SKM-1 (cell line): ENCODE results near the gene GJA8.
"Not testable (repeated sequence)": the region's sequence is repeated elsewhere in the genome, so short reads cannot be mapped to it uniquely, and the experiment has no call there.

ENCODE experiments used
- DNase-seq: peaks from one replicate; lab custom pipeline; 2025; ENCODE audit not compliant: unreplicated experiment; lab: John Stamatoyannopoulos, UW

GJA8 gene

DNA sequence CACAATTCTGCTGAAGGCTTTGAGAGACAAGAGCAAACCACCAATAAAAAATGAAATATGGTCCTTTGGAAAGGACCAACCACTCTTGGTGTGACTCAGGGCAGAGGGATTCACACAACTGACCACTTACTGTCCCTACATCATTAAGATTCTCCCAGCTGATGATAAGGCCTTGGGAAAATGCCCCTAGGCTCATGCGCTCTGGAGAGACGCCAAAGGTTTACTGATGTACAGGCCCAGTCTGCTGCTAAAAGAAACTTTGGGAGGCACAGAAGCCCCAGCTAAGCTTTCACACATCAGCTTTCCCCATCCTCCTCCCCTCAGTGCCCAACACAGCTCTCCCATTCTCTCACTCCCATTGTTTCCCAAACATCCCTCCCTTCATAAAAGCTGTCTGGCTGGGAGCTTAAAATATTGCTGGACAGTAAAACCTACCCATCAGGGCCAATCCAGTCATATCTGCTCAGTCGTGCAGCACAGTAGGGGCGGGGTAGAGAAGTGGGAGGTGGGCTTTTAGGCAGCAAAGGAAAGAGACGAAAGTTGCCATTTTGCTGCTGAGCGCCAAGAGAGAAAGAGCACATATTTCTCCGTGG lies at the start of gene GJA8:
TSS of gene GJA8 (plus strand) at position 543 of the 593 bp plus-strand sequence. CDS start 5,161 bp downstream, outside the sequence.
- DNase-seq = no peak

DNA sequence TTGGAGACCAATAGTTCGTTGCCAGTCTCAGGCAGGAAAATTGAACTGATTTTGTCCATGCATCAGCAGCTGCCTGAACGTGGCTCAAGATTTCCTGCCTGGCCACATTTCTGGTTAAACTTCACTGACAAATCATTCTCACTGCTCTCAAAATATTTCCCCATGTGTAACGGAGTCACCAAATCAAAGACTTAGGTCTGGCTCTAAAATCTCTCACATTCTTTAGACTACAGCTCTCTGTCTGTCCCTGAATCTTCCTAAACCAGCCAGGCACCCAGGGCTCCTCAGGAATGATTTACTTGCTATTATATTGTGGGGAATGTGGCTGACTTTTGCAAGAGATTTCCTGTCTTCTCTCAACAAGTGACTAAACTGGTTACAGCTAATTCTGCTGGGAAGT lies 49.2 kb upstream of the GJA8 start:
- no peak for DNase-seq

DNA sequence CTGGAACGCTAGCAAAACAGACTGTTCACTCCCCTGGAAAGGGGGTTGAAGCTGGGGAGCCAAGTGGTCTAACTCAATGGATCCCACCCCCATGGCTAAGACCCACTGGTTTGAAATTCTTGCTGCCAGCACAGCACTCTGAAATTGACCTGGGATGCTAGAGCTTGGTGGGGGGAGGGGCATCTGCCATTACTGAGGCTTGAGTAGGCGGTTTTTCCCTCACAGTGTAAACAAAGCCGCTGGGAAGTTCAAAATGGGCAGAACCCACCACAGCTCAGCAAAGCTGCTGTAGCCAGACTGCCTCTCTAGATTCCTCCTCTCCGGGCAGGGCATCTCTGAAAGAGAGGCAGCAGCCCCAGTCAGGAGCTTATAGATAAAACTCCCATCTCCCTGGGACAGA lies 47.6 kb upstream of the GJA8 start:
- not testable (repeated sequence) for DNase-seq

DNA sequence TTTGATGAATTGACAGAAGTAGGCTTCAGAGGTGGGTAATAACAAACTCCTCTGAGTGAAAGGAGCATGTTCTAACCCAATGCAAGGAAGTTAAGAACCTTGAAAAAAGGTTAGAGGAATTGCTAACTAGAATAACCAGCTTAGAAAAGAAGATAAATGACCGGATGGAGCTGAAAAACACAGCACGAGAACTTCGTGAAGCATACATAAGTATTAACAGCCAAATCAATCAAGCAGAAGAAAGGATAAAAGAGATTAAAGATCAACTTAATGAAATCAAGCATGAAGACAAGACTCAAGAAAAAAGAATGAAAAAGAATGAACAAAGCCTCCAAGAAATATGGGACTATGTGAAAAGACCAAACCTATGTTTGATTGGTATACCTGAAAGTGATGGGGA lies 46.6 kb upstream of the GJA8 start:
- DNase-seq = not testable (repeated sequence)

DNA sequence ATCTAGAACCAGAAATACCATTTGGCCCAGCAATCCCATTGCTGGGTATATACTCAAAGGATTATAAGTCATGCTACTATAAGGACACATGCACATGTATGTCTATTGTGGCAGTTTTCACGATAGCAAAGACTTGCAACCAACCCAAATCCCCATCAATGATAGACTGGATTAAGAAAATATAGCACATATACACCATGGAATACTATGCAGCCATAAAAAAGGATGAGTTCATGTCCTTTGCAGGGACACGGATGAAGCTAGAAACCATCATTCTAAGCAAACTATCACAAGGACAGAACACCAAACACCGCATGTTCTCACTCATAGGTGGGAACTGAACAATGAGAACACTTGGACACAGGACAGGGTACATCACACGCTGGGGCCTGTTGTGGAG lies 35.4 kb upstream of the GJA8 start:
- DNase-seq = not testable (repeated sequence)

DNA sequence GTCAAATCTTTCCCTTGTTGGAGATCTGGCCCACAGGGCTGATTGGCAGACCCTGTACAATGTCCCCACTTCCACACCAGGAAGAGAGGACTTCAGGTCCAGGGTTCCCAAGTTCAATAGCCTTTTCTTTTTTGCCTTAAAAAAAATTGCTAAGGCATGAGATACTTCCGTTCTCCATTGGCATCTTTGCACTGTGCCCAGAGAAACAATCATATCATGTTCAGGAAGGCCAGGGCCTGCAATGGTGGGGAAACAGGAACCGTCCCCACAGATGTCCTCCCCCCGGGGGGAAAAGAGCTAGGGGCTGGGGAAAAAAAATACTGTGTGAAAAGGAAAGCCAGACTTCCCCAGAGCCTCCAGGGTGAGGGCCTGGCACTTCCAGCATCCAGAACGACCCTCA lies 24.6 kb upstream of the GJA8 start:
- DNase-seq = no peak

DNA sequence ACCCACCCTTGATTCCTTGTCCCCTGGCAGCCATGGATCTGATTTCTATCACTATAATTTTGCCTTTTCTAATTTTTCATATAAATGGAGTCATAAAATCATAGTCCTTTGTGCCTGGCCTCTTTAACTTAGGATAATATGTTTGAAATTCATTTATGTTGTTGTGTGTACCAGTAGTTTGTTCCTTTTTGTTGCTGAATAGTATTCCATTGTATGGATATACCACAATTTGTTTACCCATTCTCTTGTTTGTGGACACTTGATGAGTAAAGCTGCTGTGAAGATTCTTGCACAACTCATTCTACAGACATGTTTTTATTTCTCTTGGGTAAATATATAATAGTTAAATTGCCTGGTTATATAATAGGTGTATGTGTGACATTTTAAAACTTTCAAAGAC lies 22.7 kb upstream of the GJA8 start:
- DNase-seq = no peak

DNA sequence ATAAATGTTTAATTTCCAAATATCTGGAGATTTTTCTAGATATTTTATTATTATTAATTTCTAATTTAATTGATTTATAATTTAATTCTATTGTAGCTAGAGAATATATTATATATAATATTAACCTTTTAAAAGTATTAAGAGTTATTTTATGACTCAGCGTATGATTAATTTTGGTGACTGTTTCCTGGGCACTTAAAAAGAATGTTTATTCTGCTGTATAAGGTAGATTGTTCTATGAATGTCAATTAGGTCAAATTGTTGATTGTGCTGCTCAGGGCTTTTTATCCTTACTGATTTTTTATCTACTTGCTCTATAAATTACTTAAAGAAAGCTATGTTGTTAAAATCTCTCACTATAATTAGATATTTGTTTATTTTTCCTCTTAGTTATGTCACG lies 20.1 kb upstream of the GJA8 start:
- DNase-seq = no peak

DNA sequence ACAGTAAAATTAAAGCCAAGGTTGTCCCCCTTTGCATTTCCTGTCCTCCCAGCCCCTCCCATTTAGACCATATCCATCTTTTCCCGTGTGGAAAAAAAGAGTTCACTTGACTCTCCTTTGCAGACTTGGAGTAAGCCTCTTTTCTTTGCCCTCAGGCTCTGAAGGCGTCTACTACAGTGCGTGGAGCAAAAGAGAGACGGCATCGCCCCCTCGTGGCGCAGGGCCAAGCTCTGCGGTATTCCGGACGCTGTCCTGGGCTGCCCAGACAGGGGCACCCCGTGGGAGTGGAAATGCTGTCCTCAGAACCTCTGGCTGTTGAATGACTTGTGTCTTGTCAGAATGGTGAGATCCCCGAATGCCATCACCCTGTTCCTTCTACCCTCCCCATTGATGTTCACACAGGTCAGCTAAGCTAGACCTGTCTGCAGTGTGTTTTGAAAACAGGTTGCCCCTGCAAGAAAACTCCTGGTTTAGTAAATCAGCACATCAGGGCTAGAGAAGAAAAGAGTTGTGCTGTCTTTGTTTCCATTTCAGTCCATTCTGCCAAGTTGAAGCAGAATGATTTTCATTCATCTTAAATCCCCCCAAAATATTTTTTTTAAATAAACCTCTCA lies 12.3 kb upstream of the GJA8 start:
- DNase-seq = peak; percentile 11

DNA sequence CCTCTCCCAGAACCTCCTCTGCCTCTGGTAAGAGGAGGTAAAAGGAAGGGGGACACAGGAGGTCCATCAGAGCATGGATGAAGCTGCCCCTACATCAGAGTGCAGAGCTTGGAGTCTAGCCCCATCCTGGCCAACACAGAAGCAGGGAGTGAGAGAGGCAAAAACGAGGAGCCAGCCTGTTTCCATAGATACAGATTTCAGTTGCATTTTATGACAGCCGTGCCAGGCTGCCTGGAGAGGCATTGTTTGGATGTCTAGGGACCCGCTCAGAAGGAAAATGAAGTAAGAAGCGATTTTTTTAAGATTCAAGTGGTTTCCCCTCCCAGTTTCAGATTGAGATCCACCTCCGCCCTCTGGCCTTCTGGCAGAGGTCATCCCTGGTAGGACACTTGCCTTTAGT lies 11.5 kb upstream of the GJA8 start:
- DNase-seq = no peak

DNA sequence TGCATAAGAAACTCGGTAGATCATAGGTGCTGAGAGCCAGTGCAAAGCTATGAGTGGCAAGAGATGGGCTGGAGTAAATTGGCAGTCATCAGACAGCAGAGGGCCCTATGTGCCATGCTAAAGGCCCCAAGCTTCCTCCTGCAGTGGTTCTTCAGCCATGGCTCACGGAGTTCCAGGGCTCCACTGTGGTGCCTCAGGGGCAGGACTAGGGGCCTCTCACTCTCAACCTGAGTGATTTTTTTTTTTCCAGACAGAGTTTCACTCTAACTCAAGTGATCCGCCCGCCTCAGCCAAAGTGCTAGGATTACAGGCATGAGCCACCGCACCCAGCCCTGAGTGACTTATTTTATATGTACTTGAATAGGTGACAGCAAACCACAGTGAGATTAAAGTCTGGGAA lies 10.4 kb upstream of the GJA8 start:
- DNase-seq = peak; percentile 4

DNA sequence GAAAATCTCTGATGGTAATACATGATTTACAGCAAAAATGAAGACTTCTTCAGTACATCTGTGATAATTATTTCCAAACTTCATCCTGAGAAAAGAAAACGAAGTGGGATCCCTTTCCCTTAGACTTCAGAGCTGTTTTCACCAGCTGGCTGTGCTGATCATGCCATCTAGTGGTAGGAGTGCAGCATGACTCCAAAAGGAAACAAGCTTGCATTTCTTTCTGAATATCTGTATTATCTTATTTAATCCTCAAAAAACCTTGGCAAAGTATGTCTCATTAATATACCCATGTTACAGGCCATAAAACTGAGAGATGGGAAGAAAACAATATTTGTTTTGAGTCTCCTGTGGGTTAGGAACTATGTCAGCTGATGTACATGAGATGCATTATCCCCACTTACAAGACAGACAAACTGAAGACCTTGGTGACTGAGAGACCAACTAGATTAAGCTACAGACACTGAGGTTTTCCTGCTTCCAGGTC lies 9.8 kb upstream of the GJA8 start:
- DNase-seq = peak; percentile 55

DNA sequence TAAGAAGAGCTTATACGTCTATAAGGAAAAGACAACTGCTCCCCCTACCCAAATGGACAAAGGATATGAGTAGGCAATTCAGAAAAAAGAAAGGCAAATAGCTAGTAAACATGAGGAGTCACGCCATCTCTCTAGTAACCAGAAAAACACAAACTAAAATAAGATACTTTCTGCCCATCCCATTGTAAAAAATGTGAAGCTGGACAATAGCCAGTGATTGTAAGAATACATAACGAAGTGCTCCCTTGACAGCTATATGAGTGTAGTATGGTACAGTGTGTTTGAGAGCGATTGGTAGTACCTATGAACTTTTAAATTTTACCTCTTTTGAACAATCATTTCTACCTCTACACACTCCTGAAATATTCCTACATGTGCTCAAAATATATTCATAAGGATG lies 7.5 kb upstream of the GJA8 start:
- no peak for DNase-seq

DNA sequence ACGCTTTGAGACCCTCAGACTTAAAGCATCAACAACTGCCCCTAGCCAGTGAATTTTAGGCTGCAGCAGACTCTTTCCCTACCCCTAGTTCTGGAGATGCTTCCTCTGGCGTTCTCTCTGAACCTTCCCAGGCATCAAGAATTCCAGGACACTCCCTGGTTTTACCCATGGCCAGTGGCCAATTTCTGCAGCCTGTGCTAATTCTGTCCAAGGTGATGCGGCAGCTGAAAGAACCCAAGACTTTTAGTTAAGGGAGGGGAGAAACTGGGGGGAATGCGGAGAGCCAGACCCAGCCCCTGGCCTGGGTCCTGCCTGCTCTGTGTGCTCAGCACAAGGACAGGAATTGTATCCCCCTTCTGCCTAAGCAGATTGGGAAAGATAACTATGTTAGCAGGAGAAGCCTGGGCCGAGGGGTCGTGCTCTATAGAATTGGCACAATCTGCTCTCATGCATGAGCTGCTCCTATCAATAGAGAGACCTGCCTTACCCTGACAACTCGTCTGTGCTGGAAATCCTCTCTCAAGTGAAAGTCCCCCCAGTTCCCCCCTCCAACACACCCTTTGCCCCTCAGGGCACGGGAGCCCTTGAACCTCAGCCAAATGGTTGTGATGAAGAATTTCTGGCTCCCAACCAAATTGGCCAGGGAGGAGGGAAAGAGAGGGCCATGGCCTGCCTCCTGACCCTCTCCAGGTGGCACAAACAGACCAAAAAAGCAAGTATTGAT lies 5.4 kb upstream of the GJA8 start:
- no peak for DNase-seq

DNA sequence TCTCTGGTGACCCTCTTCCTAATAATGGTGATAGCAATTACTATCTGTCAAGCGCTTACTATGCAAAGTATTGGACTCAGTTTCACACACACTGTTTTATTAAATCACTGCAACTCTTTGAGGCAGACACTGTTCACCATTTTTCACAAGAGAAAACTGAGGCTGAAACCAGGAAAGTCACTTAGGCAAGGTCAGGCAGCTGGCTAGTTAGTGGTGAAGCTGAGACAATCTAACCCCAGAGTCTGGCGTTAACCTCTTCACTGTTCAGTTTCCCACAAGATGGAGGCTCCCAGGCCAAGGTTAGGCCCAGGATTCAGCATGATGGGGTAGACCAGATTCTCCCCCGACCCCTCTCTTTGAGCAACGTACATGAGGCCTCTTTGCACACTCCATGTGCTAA lies 4.8 kb upstream of the GJA8 start:
- DNase-seq = no peak

DNA sequence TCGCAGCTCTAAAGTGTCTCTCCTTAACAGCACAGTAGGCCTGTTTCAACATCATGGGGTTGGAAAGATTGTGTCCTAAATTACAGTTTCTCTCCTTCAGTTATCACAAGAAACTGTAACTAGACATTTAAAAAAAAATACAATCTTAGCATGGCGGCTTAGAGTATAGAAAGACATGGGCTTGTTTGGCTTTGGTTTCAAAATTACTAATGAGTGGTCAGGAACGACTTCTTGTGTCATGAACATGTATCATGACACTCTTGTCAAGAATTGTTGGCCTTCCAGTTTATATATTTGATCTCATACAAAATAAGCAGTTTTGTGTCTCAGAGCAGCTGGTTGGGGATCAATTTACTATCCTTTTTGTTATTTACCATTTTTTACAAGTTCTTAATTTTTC lies 2.1 kb downstream of the GJA8 start:
- no peak for DNase-seq

DNA sequence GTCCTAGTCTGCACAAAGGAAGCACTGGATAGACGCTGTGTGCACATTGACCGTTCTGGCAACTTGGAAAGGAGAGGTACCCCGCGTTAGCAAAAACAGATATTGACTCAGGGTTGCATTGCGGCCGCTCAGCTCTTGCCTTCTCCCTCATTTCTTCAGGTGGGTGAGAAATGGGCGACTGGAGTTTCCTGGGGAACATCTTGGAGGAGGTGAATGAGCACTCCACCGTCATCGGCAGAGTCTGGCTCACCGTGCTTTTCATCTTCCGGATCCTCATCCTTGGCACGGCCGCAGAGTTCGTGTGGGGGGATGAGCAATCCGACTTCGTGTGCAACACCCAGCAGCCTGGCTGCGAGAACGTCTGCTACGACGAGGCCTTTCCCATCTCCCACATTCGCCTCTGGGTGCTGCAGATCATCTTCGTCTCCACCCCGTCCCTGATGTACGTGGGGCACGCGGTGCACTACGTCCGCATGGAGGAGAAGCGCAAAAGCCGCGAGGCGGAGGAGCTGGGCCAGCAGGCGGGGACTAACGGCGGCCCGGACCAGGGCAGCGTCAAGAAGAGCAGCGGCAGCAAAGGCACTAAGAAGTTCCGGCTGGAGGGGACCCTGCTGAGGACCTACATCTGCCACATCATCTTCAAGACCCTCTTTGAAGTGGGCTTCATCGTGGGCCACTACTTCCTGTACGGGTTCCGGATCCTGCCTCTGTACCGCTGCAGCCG lies 5.4 kb downstream of the GJA8 start:
- no peak for DNase-seq

DNA sequence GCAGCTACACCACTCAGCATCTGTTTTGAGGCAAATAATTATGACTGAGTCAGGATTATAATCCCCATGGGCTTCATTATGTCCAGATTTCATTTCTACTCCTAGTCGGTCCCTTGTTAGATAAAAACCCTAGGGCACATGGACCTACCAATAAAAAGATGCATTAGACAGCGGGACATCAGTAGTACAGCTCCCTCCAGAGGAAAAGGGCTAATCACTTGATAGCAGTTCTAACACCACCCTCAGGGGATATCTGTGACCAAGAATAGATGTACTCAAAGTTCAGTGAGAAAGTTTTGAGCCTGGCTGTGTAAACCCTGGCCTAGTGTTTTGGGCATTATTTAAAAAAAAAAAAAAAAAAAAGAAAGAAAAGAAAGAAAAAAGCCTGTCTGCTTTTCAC lies 10.0 kb downstream of the GJA8 start:
- DNase-seq = no peak

DNA sequence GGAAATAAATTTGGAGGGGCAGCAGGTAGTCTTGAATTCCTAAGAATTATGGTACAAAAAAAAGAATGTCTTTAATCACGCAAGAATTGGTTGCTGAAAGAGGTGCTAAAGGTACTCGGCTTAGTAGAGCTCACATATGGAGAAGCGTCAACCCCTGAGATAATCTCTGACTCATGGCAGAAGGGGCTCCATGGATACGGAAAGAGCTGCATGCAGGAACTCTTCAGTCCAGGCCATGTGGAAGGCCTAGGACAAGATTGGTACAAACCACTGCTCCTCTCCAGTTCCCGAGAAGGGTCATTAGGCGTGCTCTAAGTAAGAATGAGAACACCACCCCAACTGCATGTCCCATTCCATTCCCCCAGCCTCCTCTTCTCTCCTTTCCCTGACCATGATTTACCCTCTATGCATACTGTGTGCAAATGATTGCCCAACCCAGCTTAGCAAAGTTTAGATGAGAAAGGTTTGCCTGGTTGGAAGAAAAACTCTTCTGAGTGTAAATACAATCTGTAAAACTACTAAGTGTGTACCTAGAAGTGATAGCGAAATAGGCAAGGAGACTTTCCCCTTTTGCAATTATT lies 10.9 kb downstream of the GJA8 start:
- DNase-seq = no peak

DNA sequence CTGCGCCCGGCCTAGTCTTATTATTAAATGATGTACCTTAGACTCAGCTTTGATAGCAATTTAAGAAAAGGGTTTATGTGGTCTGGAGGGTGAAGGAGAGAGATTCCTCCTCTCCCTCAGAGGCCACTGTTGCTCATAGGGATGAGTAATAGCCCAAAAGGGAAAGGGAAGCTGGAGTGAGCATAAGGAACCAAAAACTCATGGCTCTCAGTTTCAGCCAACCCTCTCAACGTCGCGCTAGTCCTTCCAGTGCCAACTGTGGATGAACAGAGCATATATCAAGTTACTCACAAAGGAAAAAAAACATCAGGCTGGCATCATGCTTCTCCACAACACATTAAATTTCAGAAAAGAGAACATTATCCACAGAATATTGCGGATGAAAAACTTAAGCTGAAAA lies 17.3 kb downstream of the GJA8 start:
- no peak for DNase-seq

DNA sequence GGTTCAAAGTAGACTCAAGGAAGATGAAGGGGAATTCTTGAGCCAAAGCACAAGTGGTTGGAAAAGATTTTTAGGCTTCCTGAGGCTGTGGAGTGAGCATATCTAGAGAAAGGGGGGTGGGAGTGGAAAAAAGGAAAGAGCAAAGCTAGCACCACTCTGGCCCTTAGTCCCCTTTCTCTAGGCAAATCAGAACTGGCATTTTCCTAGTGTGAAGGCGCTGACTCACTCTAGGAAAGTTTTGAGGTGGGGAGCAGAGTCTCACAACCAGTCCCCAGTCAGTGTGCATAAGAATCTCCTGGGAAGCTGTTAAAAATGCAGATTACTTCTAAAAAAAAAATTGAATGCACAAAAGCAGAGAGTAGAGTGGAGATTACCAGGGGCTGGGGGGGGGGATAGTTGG lies 22.2 kb downstream of the GJA8 start:
- no peak for DNase-seq
